Fibroblast of peridontal ligament (primary cell): ENCODE results near the gene ZFAND3.

Experiments
- DNase-seq: peaks from one replicate; pipeline ENCODE4 v3.0.0-alpha.2; 2010; ENCODE audit errors: extremely low read depth

The ZFAND3 gene

GRCh38 chr6:38004908-38005307 lies 185.4 kb downstream of the ZFAND3 start:
- DNase-seq = no peak

GRCh38 chr6:38011937-38012336 lies 192.4 kb downstream of the ZFAND3 start:
- DNase-seq = no peak

- DNase-seq = peak; percentile 51
These were observed 193.0 kb downstream of the ZFAND3 start for GRCh38 chr6:38012573-38012972.

GRCh38 chr6:38015341-38015740 lies 195.8 kb downstream of the ZFAND3 start:
- no peak for DNase-seq

GRCh38 chr6:38016824-38017223 lies 197.3 kb downstream of the ZFAND3 start:
- no peak for DNase-seq

GRCh38 chr6:38018755-38019165 lies 199.2 kb downstream of the ZFAND3 start:
- no peak for DNase-seq

GRCh38 chr6:38020593-38020992 lies 201.1 kb downstream of the ZFAND3 start:
- no peak for DNase-seq

GRCh38 chr6:38021029-38021428 lies 201.5 kb downstream of the ZFAND3 start:
- DNase-seq = no peak

- no peak for DNase-seq
These were observed 202.0 kb downstream of the ZFAND3 start for GRCh38 chr6:38021571-38021970.

GRCh38 chr6:38022688-38023087 lies 203.2 kb downstream of the ZFAND3 start:
- no peak for DNase-seq

- peak; percentile 68 for DNase-seq
These were observed 205.4 kb downstream of the ZFAND3 start for GRCh38 chr6:38024908-38025307.

- DNase-seq = peak; percentile 26
These were observed 205.9 kb downstream of the ZFAND3 start for GRCh38 chr6:38025451-38025850.

- DNase-seq = peak; percentile 36
These were observed 208.3 kb downstream of the ZFAND3 start for GRCh38 chr6:38027685-38028373.

- DNase-seq = no peak
These were observed 210.9 kb downstream of the ZFAND3 start for GRCh38 chr6:38030380-38030779.

GRCh38 chr6:38032797-38033196 lies 213.3 kb downstream of the ZFAND3 start:
- DNase-seq = no peak

GRCh38 chr6:38033442-38033982 lies 214.0 kb downstream of the ZFAND3 start:
- no peak for DNase-seq

GRCh38 chr6:38034274-38034914 lies 214.9 kb downstream of the ZFAND3 start:
- DNase-seq = peak; percentile 83

GRCh38 chr6:38035478-38035877 lies 216.0 kb downstream of the ZFAND3 start:
- DNase-seq = no peak

- DNase-seq = peak; percentile 15
These were observed 220.0 kb downstream of the ZFAND3 start for GRCh38 chr6:38039502-38039901.

GRCh38 chr6:38040254-38040653 lies 220.7 kb downstream of the ZFAND3 start:
- no peak for DNase-seq

GRCh38 chr6:38043259-38043753 lies 223.8 kb downstream of the ZFAND3 start:
- DNase-seq = no peak

GRCh38 chr6:38045701-38046305 lies 226.3 kb downstream of the ZFAND3 start:
- no peak for DNase-seq

GRCh38 chr6:38047562-38047961 lies 228.0 kb downstream of the ZFAND3 start:
- no peak for DNase-seq
